K562 (cell line): Measurements from ENCODE around the gene SOST. TPM values are rescaled to one million over a fixed set of nuclear protein-coding genes. Genes with fewer than 3 reads are reported as not detected.

Experiments
- ATAC-seq: fragments of 200-7000 bp; cut with Tn5 transposase; 3 replicates; pipeline ENCODE4 v1.9.1; 2020; ENCODE audit warnings: moderate library complexity
- BruUV-seq: library from RNA; stranded (reverse); fragments of 400-500 nt; replicated peaks from 2 replicates; lab custom pipeline; 2021; lab: Mats Ljungman, UMichigan
- CTCF ChIA-PET: fragments of 300-600 bp; formaldehyde crosslinking; extraction: SDS; loops from one replicate; lab custom pipeline; 2021; ENCODE audit warnings: low intra/inter-chr PET ratio; lab: Yijun Ruan, JAX
- POLR2A ChIA-PET: fragments of 300-600, 350-650 bp; sonication (Branson Sonifier 250); formaldehyde crosslinking; extraction: SDS; loops from one replicate; lab custom pipeline; 2021; ENCODE audit warnings: antibody characterized with exemption, inconsistent platforms; lab: Yijun Ruan, JAX
- DNase-seq, 4 experiments: peaks; one replicate each; pipeline versions ENCODE4 v3.0.0 to v3.0.0-alpha.2; 2011 to 2018; ENCODE audit warnings: low spot score in 3 of 4, mixed read lengths in 3 of 4; ENCODE audit errors: extremely low read depth in 1 of 4
- FAIRE-seq: peaks from 2 replicates; lab custom pipeline; 2011; peaks lifted over from hg19 to GRCh38; lab: Jason Lieb, UNC
- H2AFZ ChIP-seq: 2 replicates; pipeline ENCODE4 v1.6.0; 2011; ENCODE audit warnings: low read depth, low read length, control low read depth, inconsistent platforms
- H3K27ac ChIP-seq: fragments of 200-600 bp; 3 replicates; pipeline ENCODE4 v1.8.0; 2011; ENCODE audit warnings: low read depth, mild to moderate bottlenecking, control low read depth, inconsistent platforms, low read length, moderate library complexity, mixed read lengths; ENCODE audit errors: extremely low read depth
- H3K27me3 ChIP-seq, 2 experiments: fragments of 300-600 bp in 1 of 2; 2 replicates in 1 of 2; 3 replicates in 1 of 2; pipeline versions ENCODE4 v1.6.0 to v1.8.0; 2011; ENCODE audit warnings: inconsistent platforms in 2 of 2, low read length in 2 of 2, mild to moderate bottlenecking in 1 of 2, mixed read lengths in 1 of 2, moderate library complexity in 1 of 2; ENCODE audit not compliant: control insufficient read depth in 2 of 2, insufficient read depth in 2 of 2
- H3K36me3 ChIP-seq: fragments of 300-600 bp; 3 replicates; pipeline ENCODE4 v1.8.0; 2011; ENCODE audit warnings: mild to moderate bottlenecking, low read length, inconsistent platforms; ENCODE audit not compliant: control insufficient read depth, insufficient read depth
- H3K4me1 ChIP-seq, 2 experiments: fragments of 200-600 bp in 1 of 2; replicated peaks in 1 of 2; 2 replicates in 1 of 2; 3 replicates in 1 of 2; pipeline versions ENCODE4 v1.5.1 to v1.8.0; 2011; ENCODE audit warnings: inconsistent platforms in 2 of 2, low read length in 2 of 2, mild to moderate bottlenecking in 1 of 2, mixed read lengths in 1 of 2, moderate library complexity in 1 of 2; ENCODE audit not compliant: control insufficient read depth in 2 of 2, insufficient read depth in 2 of 2
- H3K4me2 ChIP-seq: 2 replicates; pipeline ENCODE4 v1.6.1; 2011; ENCODE audit warnings: low read length, control low read depth, inconsistent platforms, mixed read lengths; ENCODE audit not compliant: insufficient read depth
- H3K4me3 ChIP-seq: fragments of 200-600 bp; sonication (generic), shearing (Covaris generic); 2 replicates; pipeline ENCODE4 v1.5.1; 2016; ENCODE audit warnings: control low read depth, inconsistent platforms
- H3K79me2 ChIP-seq: fragments of 200-600 bp; 3 replicates; pipeline ENCODE4 v1.8.0; 2011; ENCODE audit warnings: low read length, inconsistent platforms; ENCODE audit not compliant: control insufficient read depth, insufficient read depth
- H3K9ac ChIP-seq, 2 experiments: 2 replicates each; pipeline versions ENCODE4 v1.6.0 to v1.6.1; 2011; ENCODE audit warnings: low read depth in 2 of 2, low read length in 2 of 2, control low read depth in 1 of 2, inconsistent platforms in 1 of 2, mild to moderate bottlenecking in 1 of 2, mixed read lengths in 1 of 2; ENCODE audit not compliant: insufficient read depth in 1 of 2
- H3K9me1 ChIP-seq: one replicate; pipeline ENCODE4 v1.6.0; 2011; ENCODE audit warnings: inconsistent platforms, mild to moderate bottlenecking, low read length, moderate library complexity; ENCODE audit not compliant: control insufficient read depth, insufficient read depth
- H3K9me3 ChIP-seq: replicated peaks from 2 replicates; pipeline ENCODE4 v1.5.1; 2011; ENCODE audit warnings: low read depth, low read length, inconsistent platforms; ENCODE audit not compliant: control insufficient read depth, insufficient read depth
- H4K20me1 ChIP-seq: replicated peaks from 2 replicates; pipeline ENCODE4 v1.6.1; 2011; ENCODE audit warnings: low read length, inconsistent platforms, mixed read lengths; ENCODE audit not compliant: control insufficient read depth, insufficient read depth
- ATF4 ChIP-seq: fragments of 450-650 bp; formaldehyde crosslinking; IDR thresholded peaks from 2 replicates; pipeline ENCODE4 v1.4.0; 2022; ENCODE audit warnings: mild to moderate bottlenecking, moderate library complexity
- CXXC5 ChIP-seq: fragments of 250-450 bp; sonication (Bioruptor Pico); IDR thresholded peaks from 2 replicates; pipeline ENCODE4 v1.8.0; 2022; ENCODE audit warnings: inconsistent platforms, mild to moderate bottlenecking, moderate library complexity
- DMBX1 ChIP-seq: fragments of 250-450 bp; sonication (Bioruptor Pico); IDR thresholded peaks from 2 replicates; pipeline ENCODE4 v1.8.0; 2022; ENCODE audit warnings: inconsistent platforms, mild to moderate bottlenecking, moderate library complexity, borderline replicate concordance
- FIP1L1 ChIP-seq: fragments of 200-400 bp; formaldehyde crosslinking; IDR thresholded peaks from 2 replicates; pipeline ENCODE4 v1.6.1; 2018; ENCODE audit warnings: mild to moderate bottlenecking, low read depth, low read length; ENCODE audit not compliant: poor library complexity, severe bottlenecking
- KDM4B ChIP-seq, 2 experiments: fragments of 450-650 bp in 1 of 2; sonication (generic) in 1 of 2; IDR thresholded peaks; 2 replicates each; pipeline ENCODE4 v1.6.1; 2016 to 2017; ENCODE audit warnings: borderline replicate concordance in 2 of 2, antibody characterized with exemption in 1 of 2, low read depth in 1 of 2, mild to moderate bottlenecking in 1 of 2
- ZBTB7A ChIP-seq: IDR thresholded peaks from 2 replicates; pipeline ENCODE4 v1.6.1; 2011; ENCODE audit warnings: low read depth, mild to moderate bottlenecking, low read length, moderate library complexity, borderline replicate concordance; ENCODE audit not compliant: control insufficient read depth
- ZNF24 ChIP-seq: fragments of 450-650 bp; IDR thresholded peaks from 2 replicates; pipeline ENCODE4 v1.6.1; 2016
- WGBS: fragments of 100-300 bp; shearing (Covaris generic); methylation state at CpG from one replicate; pipeline ENCODE4 v1.1.6; 2016; ENCODE audit warnings: low coverage, mixed read lengths; ENCODE audit not compliant: insufficient coverage; ENCODE audit errors: missing lambda C conversion rate; 5-methylcytosine and 5-hydroxymethylcytosine counted together
- in situ Hi-C: fragments of 300-500 bp; cut with MboI; formaldehyde crosslinking; loops from 4 replicates; pipeline ENCODE4 v1.15.0; 2018; ENCODE audit warnings: inconsistent platforms, mixed read lengths
- intact Hi-C: fragments of 100-400 bp; cut with micrococcal nuclease; formaldehyde crosslinking; loops from 2 replicates; pipeline ENCODE4 v1.14.2; 2022
- polyA plus RNA-seq, 8 experiments: library from polyadenylated mRNA; depleted of rRNA in 4 of 8; stranded (reverse) in 5 of 8; unstranded in 3 of 8; fragments of >200 nt; fragmentation: Nextera tagmentation in 2 of 8; fragmentation: Illumina TruSeq in 1 of 8; extraction: Ambion mirVana in 2 of 8; extraction: Trizol in 1 of 8; gene quantifications; 2 replicates each; pipeline versions ENCODE4 v1.2.1 to v1.2.3, GENCODE V29; 2011 to 2014; ENCODE audit warnings: inconsistent platforms in 1 of 8, missing spikeins in 1 of 8
- total RNA-seq, 7 experiments: library from RNA; depleted of rRNA in 6 of 7; stranded (reverse); fragments of >200 nt in 6 of 7; fragmentation: Illumina TruSeq in 2 of 7; extraction: Trizol in 2 of 7; gene quantifications; 2 replicates each; pipeline versions ENCODE4 v1.2.1 to v1.2.3, GENCODE V29; 2011 to 2021; ENCODE audit warnings: low replicate concordance in 1 of 7

Gene SOST
- total and polyA plus RNA-seq, 9 of the 15 experiments (the other 6 are each of a cell fraction or from before 2014, with no cell fraction given), result not detected

- WGBS, result 33% methylated on average over 3 of the region's 3 CpGs
Measured at GRCh38 chr17:43800736-43801135, 42.1 kb upstream of the SOST start.

More at GRCh38 chr17:43800736-43801135, 42.1 kb upstream of the SOST start:
- ATAC-seq, result no peak
- Histone ChIP-seq H2AFZ (no peak overlapping the region), H3K9ac (no peak overlapping the region), H3K4me2 (no peak overlapping the region), H3K9me3 (no peaks in the 10 kb centered on the region)
- TF ChIP-seq DMBX1 (CRISPR knock-in tag) (no peak), ZNF24 (no peak), ZBTB7A (no peak), ATF4 (CRISPR knock-in tag) (no peak), KDM4B (IDR thresholded peaks at IDR 0.05; ENCODE audit: borderline replicate concordance in 2 of 2, low read depth in 1 of 2) (no peak), CXXC5 (no peak), FIP1L1 (no peak)
- TF ChIP-seq, all 486 proteins: peak for 0
- FAIRE-seq (no peak), DNase-seq (no peak)
- Histone ChIP-seq H3K27ac (no peak overlapping the region), H3K4me3 (no peak overlapping the region), H3K9me1 (no peaks in the 10 kb centered on the region), H3K79me2 (no peaks in the 10 kb centered on the region), H3K4me1 (no peaks in the 10 kb centered on the region; a peak in 1 of 5 replicates), H3K27me3 (peaks cover 0 to 5% of the 10 kb centered on the region in 2 experiments; a peak in 1 of 5 replicates), H4K20me1 (no peaks in the 10 kb centered on the region), H3K36me3 (no peaks in the 10 kb centered on the region)
- intact Hi-C loops, result no loop called here
- POLR2A ChIA-PET, result interaction anchor here (0.6 to 0.8 kb wide), 2 partner anchors 17 to 29 kb away, joined by 3 read pairs; no protein-coding TSS in a partner anchor
- no TSS peak for BruUV-seq
- in situ Hi-C loops, result no loop called here
- CTCF ChIA-PET, result no interaction called here
